ENCODE results near the gene MRPL51.
"Not testable (repeated sequence)": the region's sequence is repeated elsewhere in the genome, so short reads cannot be mapped to it uniquely, and the experiment has no call there.

The MRPL51 gene

GRCh38 chr12:6488240-6488639 lies 4.8 kb downstream of the MRPL51 start:
- DNase-seq (ENCODE audit: low read depth): no peak

- DNase-seq (ENCODE audit: low read depth): peak; percentile 92
These were observed 14.6 kb downstream of the MRPL51 start for GRCh38 chr12:6478416-6478815.

GRCh38 chr12:6477601-6478377 lies 15.3 kb downstream of the MRPL51 start:
- DNase-seq (ENCODE audit: low read depth): not testable (repeated sequence)

GRCh38 chr12:6476489-6476888 lies 16.6 kb downstream of the MRPL51 start:
- peak; percentile 96 for DNase-seq (ENCODE audit: low read depth)

- not testable (repeated sequence) for DNase-seq (ENCODE audit: low read depth)
These were observed 17.7 kb downstream of the MRPL51 start for GRCh38 chr12:6475233-6475975.

- no peak for DNase-seq (ENCODE audit: low read depth)
These were observed 20.6 kb downstream of the MRPL51 start for GRCh38 chr12:6472491-6472890.

GRCh38 chr12:6471989-6472360 lies 21.1 kb downstream of the MRPL51 start:
- peak; percentile 33 for DNase-seq (ENCODE audit: low read depth)

DNA sequence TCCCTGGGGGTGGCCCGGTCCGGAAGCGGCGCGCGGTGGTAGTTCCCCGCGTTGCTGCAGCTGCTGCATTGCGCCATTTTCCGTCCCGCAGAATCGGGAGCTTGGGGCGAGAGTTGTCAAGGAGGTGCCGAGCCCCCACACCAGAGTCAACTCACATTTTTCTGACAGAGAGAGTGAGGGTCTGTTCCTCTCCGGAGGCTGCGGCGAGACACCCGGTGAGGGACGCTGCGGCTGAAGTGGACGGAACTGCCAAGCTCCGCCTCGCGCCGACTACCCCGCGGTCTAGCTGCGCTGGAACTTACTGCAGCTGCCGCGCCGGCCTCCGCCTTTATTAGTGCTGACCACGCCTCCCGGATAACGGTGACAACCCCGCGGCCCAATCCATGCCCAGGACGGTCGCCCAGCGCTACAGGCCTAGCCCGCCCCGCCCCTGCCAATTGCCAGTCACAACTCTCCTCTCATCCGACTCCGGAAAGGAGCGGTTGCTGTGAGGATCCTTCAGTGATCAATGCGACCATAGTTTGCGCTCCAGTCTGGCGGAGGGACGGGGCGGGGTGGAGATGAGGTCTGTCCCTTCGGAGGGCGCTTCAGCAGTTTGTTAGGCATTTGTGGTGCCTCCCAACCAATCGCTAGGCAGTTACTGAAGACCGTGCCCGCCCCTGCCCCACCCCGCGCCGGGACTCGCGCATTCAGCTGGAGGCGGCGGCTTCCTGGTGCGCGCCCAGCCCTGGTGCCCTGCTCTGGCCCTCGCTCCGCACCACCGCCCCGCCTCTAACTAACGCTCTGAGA lies 22.5 kb downstream of the MRPL51 start, which contains the start of gene VAMP1:
Gene VAMP1, minus strand, starts transcription at position 303 of the 789 bp plus-strand sequence. Its CDS starts 146 bp downstream, at position 157.
- peak; percentile 98 for DNase-seq (ENCODE audit: low read depth)

GRCh38 chr12:6469609-6470374 lies 23.3 kb downstream of the MRPL51 start:
- DNase-seq (ENCODE audit: low read depth): peak; percentile 26

GRCh38 chr12:6469092-6469491 lies 24.0 kb downstream of the MRPL51 start:
- no peak for DNase-seq (ENCODE audit: low read depth)

GRCh38 chr12:6468283-6468575 lies 24.8 kb downstream of the MRPL51 start:
- DNase-seq (ENCODE audit: low read depth): peak; percentile 18

GRCh38 chr12:6467571-6468282 lies 25.3 kb downstream of the MRPL51 start:
- DNase-seq (ENCODE audit: low read depth): not testable (repeated sequence)

DNA sequence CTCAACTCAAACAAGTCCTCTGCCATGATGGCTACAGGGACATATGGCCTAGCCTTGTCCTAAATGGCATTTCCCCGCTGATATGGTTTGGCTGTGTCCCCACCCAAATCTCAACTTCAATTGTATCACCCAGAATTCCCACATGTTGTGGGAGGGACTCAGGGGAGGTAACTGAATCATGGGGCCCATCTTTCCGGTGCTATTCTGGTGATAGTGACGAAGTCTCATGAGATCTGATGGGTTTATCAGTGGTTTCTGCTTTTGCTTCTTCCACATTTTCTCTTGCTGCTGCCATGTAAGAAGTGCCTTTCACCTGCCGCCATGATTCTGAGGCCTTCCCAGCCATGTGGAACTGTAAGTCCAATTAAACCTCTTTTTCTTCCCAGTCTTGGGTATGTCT lies 26.3 kb downstream of the MRPL51 start:
- not testable (repeated sequence) for DNase-seq (ENCODE audit: low read depth)

GRCh38 chr12:6466184-6466573 lies 26.9 kb downstream of the MRPL51 start:
- no peak for DNase-seq (ENCODE audit: low read depth)

GRCh38 chr12:6465467-6466183 lies 27.4 kb downstream of the MRPL51 start:
- DNase-seq (ENCODE audit: low read depth): peak; percentile 75

- DNase-seq (ENCODE audit: low read depth): no peak
These were observed 28.5 kb downstream of the MRPL51 start for GRCh38 chr12:6464531-6464930.

GRCh38 chr12:6463858-6464257 lies 29.2 kb downstream of the MRPL51 start:
- no peak for DNase-seq (ENCODE audit: low read depth)

- DNase-seq (ENCODE audit: low read depth): no peak
These were observed 29.8 kb downstream of the MRPL51 start for GRCh38 chr12:6463216-6463615.

- no peak for DNase-seq (ENCODE audit: low read depth)
These were observed 30.6 kb downstream of the MRPL51 start for GRCh38 chr12:6462234-6462995.
